H1 (cell line): ENCODE measurements around the gene ZFP36L1. TPM values are rescaled to one million over a fixed set of nuclear protein-coding genes. Genes with fewer than 3 reads are reported as not detected.

Source experiments
- MAFK ChIP-seq: IDR thresholded peaks from 2 replicates; pipeline ENCODE4 v1.6.1; 2012; ENCODE audit warnings: low read depth, mild to moderate bottlenecking, improper control_type of control experiment, low read length
- SIN3A ChIP-seq, 2 experiments: IDR thresholded peaks in 1 of 2; conservative IDR thresholded peaks in 1 of 2; 2 replicates each; pipeline ENCODE4 v1.6.1; 2011 to 2012; ENCODE audit warnings: low read length in 2 of 2, improper control_type of control experiment in 1 of 2, low read depth in 1 of 2, mild to moderate bottlenecking in 1 of 2
- SUZ12 ChIP-seq: fragments of 200-600 bp; sonication (generic); IDR thresholded peaks from 2 replicates; pipeline ENCODE4 v1.6.1; 2012; ENCODE audit warnings: mild to moderate bottlenecking, inconsistent platforms, low read length, moderate library complexity, mixed read lengths
- polyA plus RNA-seq, 7 experiments: library from polyadenylated mRNA; depleted of rRNA in 3 of 7; stranded (reverse) in 5 of 7; unstranded in 2 of 7; fragments of >200 nt in 5 of 7; fragments of 200-250 nt in 2 of 7; gene quantifications; 1 replicate in 5 of 7; 2 replicates in 1 of 7; 4 replicates in 1 of 7; pipeline versions ENCODE4 v1.2.1 to v1.2.3, GENCODE V29; 2011 to 2013; ENCODE audit warnings: missing spikeins in 2 of 7, mixed read lengths in 2 of 7
- total RNA-seq: library from RNA; stranded (reverse); fragmentation: NEBNext Ultra II Directional; extraction: Animal tissue kit (Norgen Biotek cat#: 25700); gene quantifications from 2 replicates; pipeline ENCODE4 v1.2.1, GENCODE V29; 2021
- TF ChIP-seq, protein P1 (sequence below): IDR thresholded peaks from 2 replicates; pipeline ENCODE4 v1.6.1; 2011; ENCODE audit warnings: low read depth, mild to moderate bottlenecking, low read length; ENCODE audit not compliant: insufficient read depth

Gene ZFP36L1
- total and polyA plus RNA-seq, 2 of the 8 experiments (the other 6 are each of a cell fraction or from before 2014, with no cell fraction given), result 80.4 to 132 TPM

DNA sequence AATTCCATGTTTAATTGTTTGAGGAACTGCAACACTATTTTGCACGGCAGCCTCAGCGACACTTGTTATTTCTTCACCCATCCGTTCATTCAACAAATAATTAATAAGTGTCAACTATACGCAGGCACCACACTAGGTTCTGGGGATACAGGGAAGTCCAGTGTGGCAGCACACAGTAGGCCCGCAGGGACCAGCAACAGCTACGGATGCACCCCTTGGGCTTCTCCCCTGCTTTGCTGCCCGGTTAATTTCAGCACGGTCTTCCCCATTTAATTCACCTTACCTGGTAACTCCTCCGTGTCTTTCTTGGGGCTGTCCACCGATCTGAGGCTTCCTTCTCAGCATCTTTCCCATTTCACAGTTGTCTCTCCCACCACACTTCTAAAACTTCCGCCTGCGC lies 48.3 kb downstream of the ZFP36L1 start (continued):
- TF ChIP-seq SUZ12 (no peak), MAFK (no peak), SIN3A (conservative IDR thresholded peaks at IDR 0.05 in 1 of 2, IDR thresholded peaks at IDR 0.05 in 1 of 2; ENCODE audit: low read depth in 1 of 2, low read length in 2 of 2) (no peak)
- TF ChIP-seq, protein P1, sequence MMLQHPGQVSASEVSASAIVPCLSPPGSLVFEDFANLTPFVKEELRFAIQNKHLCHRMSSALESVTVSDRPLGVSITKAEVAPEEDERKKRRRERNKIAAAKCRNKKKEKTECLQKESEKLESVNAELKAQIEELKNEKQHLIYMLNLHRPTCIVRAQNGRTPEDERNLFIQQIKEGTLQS, result no peak
